ENCODE measurements around the gene TYMP. TPM values are rescaled to one million over a fixed set of nuclear protein-coding genes. Genes with fewer than 3 reads are reported as not detected.
A peak's percentile ranks its signal among the peaks of the same experiment; 100 is the strongest.

Gene TYMP
- total and polyA plus RNA-seq, 10 of the 15 experiments (the other 5 are each of a cell fraction or from before 2014, with no cell fraction given): 0.42 to 57.8 (median 24.6) TPM

- 0 out of 2 replicates have a peak, but pooled peaks have one; percentile 46 for TF ChIP-seq TBL1XR1 (IDR thresholded peaks at IDR 0.05; ENCODE audit: low read depth, low read length)
- no peak for TF ChIP-seq KDM1A (IDR thresholded peaks at IDR 0.05; ENCODE audit: borderline replicate concordance)
- TF ChIP-seq NKRF (conservative IDR thresholded peaks at IDR 0.05): no peak
Measured at GRCh38 chr22:50530877-50531545, 1.2 kb upstream of the TYMP start (continued).

GRCh38 chr22:50530580-50530876 lies 716 bp upstream of the TYMP start:
- intact Hi-C loops (cut with micrococcal nuclease; ENCODE audit: unreplicated experiment) (no loop called here), in situ Hi-C loops (cut with MboI) (loop anchor here (10.0 kb wide), 1 partner anchor 566 kb away; the partner anchor contains the start of gene PIM3)
- H3K36me3 ChIP-seq (ENCODE audit: control insufficient read depth in 2 of 2, insufficient read depth in 2 of 2, low read length in 1 of 2): no peaks in the 10 kb centered on the region; a peak in 3 of 4 replicates
- FAIRE-seq (no peak), DNase-seq (ENCODE audit: low read depth, low spot score) (no peak), ATAC-seq (peak; percentile 0; the same call in 2 of the 3 replicates)
- under 1% methylated on average over 21 of the region's 21 CpGs for WGBS (ENCODE audit: insufficient coverage, insufficient replicate concordance, low lambda C conversion rate, missing lambda C conversion rate)
- peaks cover 36% of the 10 kb centered on the region for H3K4me1 ChIP-seq (ENCODE audit: control insufficient read depth, insufficient read depth, low read length)
- H4K20me1 ChIP-seq (ENCODE audit: control insufficient read depth, insufficient read depth): no peaks in the 10 kb centered on the region
- H2AFZ ChIP-seq (ENCODE audit: control insufficient read depth, low read depth, low read length): no peak overlapping the region
- H3K27me3 ChIP-seq (replicated peaks in 1 of 2; ENCODE audit: control insufficient read depth in 2 of 2, insufficient read depth in 2 of 2, low read length in 1 of 2): no peaks in the 10 kb centered on the region
- ChIA-PET RAD21 (ENCODE audit: unreplicated experiment) (no interaction called here), CTCF (interaction anchor here (0.7 kb wide), 1 partner anchor 10 kb away, joined by 4 read pairs; no protein-coding TSS in a partner anchor), SMC1A (ENCODE audit: uncharacterized antibody, unreplicated experiment) (interaction anchor here (1.9 to 2.4 kb wide), 2 partner anchors 11 to 22 kb away, joined by 5 to 18 read pairs; partner anchors contain the start of gene NCAPH2), POLR2A (interaction anchor here (4.2 kb wide), 1 partner anchor 11 kb away, joined by 61 read pairs; no protein-coding TSS in a partner anchor)
- no peaks in the 10 kb centered on the region for H3K9me3 ChIP-seq (replicated peaks; ENCODE audit: control insufficient read depth, insufficient read depth, low read length)
- H3K79me2 ChIP-seq (ENCODE audit: control insufficient read depth, insufficient read depth, low read length): peaks cover 61% of the 10 kb centered on the region
- no TSS peak for BruUV-seq (replicated peaks)
- peak overlapping the region; percentile 100 for H3K9ac ChIP-seq (ENCODE audit: control insufficient read depth, insufficient read depth, low read length)
- peak overlapping the region; percentile 100 for H3K27ac ChIP-seq (ENCODE audit: control insufficient read depth, insufficient read depth)
- H3K4me2 ChIP-seq (ENCODE audit: control insufficient read depth, insufficient read depth): peak overlapping the region; percentile 71
- H3K4me3 ChIP-seq: peak overlapping the region; percentile 78
- TF ChIP-seq NR2F1 (conservative IDR thresholded peaks at IDR 0.05): peak; percentile 79
- no peak for TF ChIP-seq STAT1 (conservative IDR thresholded peaks at IDR 0.05)
- TF ChIP-seq ZBTB4 (CRISPR knock-in tag; IDR thresholded peaks at IDR 0.05): 0 out of 2 replicates have a peak, but pooled peaks have one; percentile 42
- TF ChIP-seq ZNF687 (IDR thresholded peaks at IDR 0.05): 0 out of 2 replicates have a peak, but pooled peaks have one; percentile 12
